ENCODE data around the gene SMAD9. TPM values are rescaled to one million over a fixed set of nuclear protein-coding genes. Genes with fewer than 3 reads are reported as not detected.

The SMAD9 gene
- total and polyA plus RNA-seq, 2 experiments from 2014 or later, result 10.6 to 10.8 TPM

- 19 to 20% methylated on average over 12 of the region's 12 CpGs for WGBS, 2 experiments (ENCODE audit: low coverage in 1 of 2, low lambda C conversion rate in 2 of 2, missing lambda C conversion rate in 2 of 2)
Observed at GRCh38 chr13:36918246-36919131, 1.5 kb downstream of the SMAD9 start.

GRCh38 chr13:36917311-36917710, 2.7 kb downstream of the SMAD9 start:
- Histone ChIP-seq H3K27me3 (replicated peaks; ENCODE audit: insufficient read depth) (no peaks in the 10 kb centered on the region), H3F3A (ENCODE audit: insufficient read depth) (peaks cover 28% of the 10 kb centered on the region), H3K4me2 (ENCODE audit: unreplicated experiment) (peak overlapping the region; percentile 85), H3K4me3 (peak overlapping the region; percentile 89; the same call in 1 of the 2 replicates), H3K27ac (peak overlapping the region; percentile 87; the same call in 1 of the 2 replicates), H3K9me3 (ENCODE audit: low read depth) (no peaks in the 10 kb centered on the region), H3K79me2 (ENCODE audit: insufficient read depth) (peaks cover 61% of the 10 kb centered on the region), H3K9me2 (ENCODE audit: insufficient read depth) (no peaks in the 10 kb centered on the region), H3K36me3 (ENCODE audit: low read depth) (no peaks in the 10 kb centered on the region), H2AFZ (no peak overlapping the region), H3K4me1 (ENCODE audit: insufficient read depth) (peaks cover 18% of the 10 kb centered on the region), H4K20me1 (ENCODE audit: insufficient read depth) (no peaks in the 10 kb centered on the region), H3K9ac (no peak overlapping the region)
- TF ChIP-seq EZH2 (IDR thresholded peaks at IDR 0.05; ENCODE audit: insufficient read depth, poor library complexity, severe bottlenecking) (no peak), EZH2phosphoT487 (IDR thresholded peaks at IDR 0.05; ENCODE audit: insufficient read depth, low read depth) (no peak)
- in situ Hi-C loops (cut with MboI), result no loop called here
- peak; percentile 4 for DNase-seq
- 80 to 88% methylated on average over 3 of the region's 3 CpGs for WGBS, 2 experiments (ENCODE audit: low coverage in 1 of 2, low lambda C conversion rate in 2 of 2, missing lambda C conversion rate in 2 of 2)

More at GRCh38 chr13:36918246-36919131, 1.5 kb downstream of the SMAD9 start:
- Histone ChIP-seq H3K27me3 (replicated peaks; ENCODE audit: insufficient read depth) (no peaks in the 10 kb centered on the region), H3K27ac (peak overlapping the region; percentile 87), H3K9me2 (ENCODE audit: insufficient read depth) (no peaks in the 10 kb centered on the region), H2AFZ (peak overlapping the region; percentile 86), H3K9me3 (ENCODE audit: low read depth) (no peaks in the 10 kb centered on the region), H3K4me1 (ENCODE audit: insufficient read depth) (peaks cover 18% of the 10 kb centered on the region), H3K79me2 (ENCODE audit: insufficient read depth) (peaks cover 49% of the 10 kb centered on the region), H3K36me3 (ENCODE audit: low read depth) (no peaks in the 10 kb centered on the region), H3K9ac (peak overlapping the region; percentile 88), H4K20me1 (ENCODE audit: insufficient read depth) (no peaks in the 10 kb centered on the region), H3F3A (ENCODE audit: insufficient read depth) (peaks cover 28% of the 10 kb centered on the region), H3K4me2 (ENCODE audit: unreplicated experiment) (peak overlapping the region; percentile 85), H3K4me3 (peak overlapping the region; percentile 89)
- DNase-seq, result peak; percentile 58
- in situ Hi-C loops (cut with MboI), result no loop called here
- no peak for TF ChIP-seq EZH2 (IDR thresholded peaks at IDR 0.05; ENCODE audit: insufficient read depth, poor library complexity, severe bottlenecking)

DNA sequence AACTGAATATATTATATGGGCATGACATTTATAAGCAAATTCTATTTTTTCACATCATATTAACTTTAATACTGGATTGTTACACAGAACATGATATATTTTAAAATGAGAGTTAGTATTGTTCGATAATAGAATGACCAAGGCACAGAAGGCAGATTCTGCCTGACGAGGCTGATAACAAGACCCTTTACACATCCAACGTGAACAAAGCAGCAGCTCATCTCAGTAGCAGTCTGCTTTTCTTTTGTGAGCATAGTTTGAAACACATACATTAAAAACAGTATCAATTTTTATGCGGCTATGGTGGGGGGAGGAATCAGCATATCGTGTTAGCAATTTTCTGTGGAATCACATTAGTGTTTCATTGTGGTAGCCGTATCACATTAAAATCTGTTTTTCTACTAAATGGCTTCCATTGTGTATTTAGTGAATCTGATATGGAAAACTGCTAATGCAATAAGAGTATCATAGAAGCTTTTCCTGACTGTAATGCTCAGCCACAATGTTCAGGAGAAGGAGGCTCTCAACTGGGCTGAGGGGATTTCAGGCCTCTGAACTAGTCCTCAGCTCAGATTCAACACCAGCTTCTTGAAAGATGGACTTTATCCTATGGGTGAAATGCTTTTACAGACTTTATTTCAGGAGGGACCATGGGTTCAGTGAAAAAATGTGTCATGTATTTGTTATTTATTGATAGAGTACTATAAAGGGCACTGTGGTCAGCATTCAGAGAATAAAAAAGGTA, 4.0 kb downstream of the SMAD9 start:
- TF ChIP-seq EZH2 (IDR thresholded peaks at IDR 0.05; ENCODE audit: insufficient read depth, poor library complexity, severe bottlenecking) (no peak), EZH2phosphoT487 (IDR thresholded peaks at IDR 0.05; ENCODE audit: insufficient read depth, low read depth) (no peak)
- no peak overlapping the region for H3K9ac ChIP-seq
- in situ Hi-C loops (cut with MboI), result no loop called here

GRCh38 chr13:36915106-36915505, 4.9 kb downstream of the SMAD9 start:
- Histone ChIP-seq H3K4me1 (ENCODE audit: insufficient read depth) (peaks cover 18% of the 10 kb centered on the region), H3K4me2 (ENCODE audit: unreplicated experiment) (no peak overlapping the region), H3K36me3 (ENCODE audit: low read depth) (no peaks in the 10 kb centered on the region), H3K9me2 (ENCODE audit: insufficient read depth) (no peaks in the 10 kb centered on the region), H4K20me1 (ENCODE audit: insufficient read depth) (no peaks in the 10 kb centered on the region), H3K9me3 (ENCODE audit: low read depth) (no peaks in the 10 kb centered on the region), H3K27me3 (replicated peaks; ENCODE audit: insufficient read depth) (no peaks in the 10 kb centered on the region), H3F3A (ENCODE audit: insufficient read depth) (peaks cover 12% of the 10 kb centered on the region), H3K4me3 (no peak overlapping the region), H3K9ac (no peak overlapping the region), H3K79me2 (ENCODE audit: insufficient read depth) (peaks cover 80% of the 10 kb centered on the region), H2AFZ (no peak overlapping the region), H3K27ac (no peak overlapping the region)
- no peak for DNase-seq
- TF ChIP-seq EZH2 (IDR thresholded peaks at IDR 0.05; ENCODE audit: insufficient read depth, poor library complexity, severe bottlenecking) (no peak), EZH2phosphoT487 (IDR thresholded peaks at IDR 0.05; ENCODE audit: insufficient read depth, low read depth) (no peak)
- WGBS, 2 experiments (ENCODE audit: low coverage in 1 of 2, low lambda C conversion rate in 2 of 2, missing lambda C conversion rate in 2 of 2), result 74 to 79% methylated on average over 5 of the region's 5 CpGs
- in situ Hi-C loops (cut with MboI), result no loop called here

More for the DNA sequence above, 4.0 kb downstream of the SMAD9 start:
- Histone ChIP-seq H2AFZ (no peak overlapping the region), H3K4me1 (ENCODE audit: insufficient read depth) (peaks cover 18% of the 10 kb centered on the region), H4K20me1 (ENCODE audit: insufficient read depth) (no peaks in the 10 kb centered on the region), H3F3A (ENCODE audit: insufficient read depth) (peaks cover 18% of the 10 kb centered on the region), H3K9me3 (ENCODE audit: low read depth) (no peaks in the 10 kb centered on the region), H3K36me3 (ENCODE audit: low read depth) (no peaks in the 10 kb centered on the region), H3K27me3 (replicated peaks; ENCODE audit: insufficient read depth) (no peaks in the 10 kb centered on the region), H3K4me3 (no peak overlapping the region), H3K9me2 (ENCODE audit: insufficient read depth) (no peaks in the 10 kb centered on the region), H3K27ac (no peak overlapping the region), H3K79me2 (ENCODE audit: insufficient read depth) (peaks cover 71% of the 10 kb centered on the region), H3K4me2 (ENCODE audit: unreplicated experiment) (no peak overlapping the region)
- no peak for DNase-seq
- 97 to 98% methylated on average over 6 of the region's 6 CpGs for WGBS, 2 experiments (ENCODE audit: low coverage in 1 of 2, low lambda C conversion rate in 2 of 2, missing lambda C conversion rate in 2 of 2)

Measured in GM23248 (cell line).